Endothelial cell of umbilical vein (primary cell): ENCODE measurements around the gene CHRNA10. TPM values are rescaled to one million over a fixed set of nuclear protein-coding genes. Genes with fewer than 3 reads are reported as not detected.

ENCODE experiments used
- BruUV-seq: library from RNA; stranded (reverse); fragments of 400-500 nt; replicated peaks from 2 replicates; lab custom pipeline; 2021; lab: Mats Ljungman, UMichigan
- CTCF ChIA-PET: fragments of 300-600, 350-600 bp; sonication (Branson Sonifier 250); formaldehyde crosslinking; loops from one replicate; lab custom pipeline; 2021; ENCODE audit warnings: antibody characterized with exemption, inconsistent platforms; lab: Charles Lee
- POLR2A ChIA-PET: fragments of 300-600, 350-600 bp; sonication (Branson Sonifier 250); formaldehyde crosslinking; loops from one replicate; lab custom pipeline; 2021; ENCODE audit warnings: antibody characterized with exemption, inconsistent platforms; lab: Charles Lee
- DNase-seq: peaks from one replicate; pipeline ENCODE4 v3.0.0-alpha.2; 2011; ENCODE audit warnings: low read depth, low spot score
- FAIRE-seq: peaks from 2 replicates; lab custom pipeline; 2011; peaks lifted over from hg19 to GRCh38; lab: Jason Lieb, UNC
- H2AFZ ChIP-seq: 2 replicates; pipeline ENCODE4 v1.6.0; 2012; ENCODE audit warnings: low read depth, low read length, control low read depth, inconsistent platforms
- H3K27ac ChIP-seq: 2 replicates; pipeline ENCODE4 v1.5.1; 2011; ENCODE audit warnings: low read depth, mild to moderate bottlenecking, control low read depth, low read length, moderate library complexity; ENCODE audit not compliant: insufficient read depth
- H3K27me3 ChIP-seq, 2 experiments: 2 replicates each; pipeline versions ENCODE4 v1.6.0 to v1.6.1; 2011; ENCODE audit warnings: low read length in 2 of 2, mixed read lengths in 1 of 2; ENCODE audit not compliant: control insufficient read depth in 2 of 2, insufficient read depth in 2 of 2
- H3K36me3 ChIP-seq, 2 experiments: 2 replicates in 1 of 2; 3 replicates in 1 of 2; pipeline ENCODE4 v1.5.1; 2011; ENCODE audit warnings: low read length in 2 of 2, mild to moderate bottlenecking in 1 of 2, moderate library complexity in 1 of 2; ENCODE audit not compliant: control insufficient read depth in 2 of 2, insufficient read depth in 2 of 2; ENCODE audit errors: extremely low read depth in 1 of 2
- H3K4me1 ChIP-seq: 3 replicates; pipeline ENCODE4 v1.5.1; 2011; ENCODE audit warnings: mild to moderate bottlenecking, low read length; ENCODE audit not compliant: control insufficient read depth, insufficient read depth; ENCODE audit errors: extremely low read depth
- H3K4me2 ChIP-seq: 2 replicates; pipeline ENCODE4 v1.6.1; 2011; ENCODE audit warnings: low read length, control low read depth, mixed read lengths; ENCODE audit not compliant: insufficient read depth
- H3K4me3 ChIP-seq, 3 experiments: fragments of 200-600 bp in 1 of 3; sonication (generic), shearing (Covaris generic) in 1 of 3; replicated peaks in 1 of 3; 2 replicates each; pipeline ENCODE4 v1.5.1; 2011 to 2016; ENCODE audit warnings: control low read depth in 3 of 3, low read length in 3 of 3, mild to moderate bottlenecking in 2 of 3, inconsistent platforms in 1 of 3, low read depth in 1 of 3, moderate library complexity in 1 of 3; ENCODE audit not compliant: insufficient read depth in 1 of 3
- H3K79me2 ChIP-seq: 2 replicates; pipeline ENCODE4 v1.6.0; 2012; ENCODE audit warnings: low read length, inconsistent platforms; ENCODE audit not compliant: control insufficient read depth, insufficient read depth
- H3K9ac ChIP-seq: replicated peaks from 2 replicates; pipeline ENCODE3; 2011; ENCODE audit warnings: low read length, control low read depth; ENCODE audit not compliant: insufficient read depth; ENCODE audit errors: extremely low read depth
- H3K9me1 ChIP-seq: replicated peaks from 3 replicates; pipeline ENCODE4 v1.6.0; 2011; ENCODE audit warnings: mild to moderate bottlenecking, low read length; ENCODE audit not compliant: control insufficient read depth, insufficient read depth; ENCODE audit errors: extremely low read depth
- H3K9me3 ChIP-seq: replicated peaks from 2 replicates; pipeline ENCODE4 v1.5.1; 2012; ENCODE audit warnings: low read length, inconsistent platforms; ENCODE audit not compliant: control insufficient read depth, insufficient read depth
- H4K20me1 ChIP-seq: replicated peaks from 2 replicates; pipeline ENCODE3; 2011; ENCODE audit warnings: mild to moderate bottlenecking, low read length; ENCODE audit not compliant: control insufficient read depth, insufficient read depth; ENCODE audit errors: extremely low read depth
- CTCF ChIP-seq, 2 donors: IDR thresholded peaks; 1 replicate in 1 of 2; 2 replicates in 1 of 2; pipeline ENCODE4 v1.5.1; 2011; ENCODE audit warnings: low read length in 2 of 2, mild to moderate bottlenecking in 2 of 2, moderate library complexity in 2 of 2, control low read depth in 1 of 2, inconsistent platforms in 1 of 2, low read depth in 1 of 2; ENCODE audit not compliant: insufficient read depth in 1 of 2; ENCODE audit errors: extremely low read depth in 1 of 2
- EZH2 ChIP-seq: IDR thresholded peaks from 2 replicates; pipeline ENCODE4 v1.6.1; 2012; ENCODE audit warnings: borderline replicate concordance, low read depth, mild to moderate bottlenecking, moderate library complexity, low read length, inconsistent platforms; ENCODE audit not compliant: severe bottlenecking
- FOS ChIP-seq: IDR thresholded peaks from 2 replicates; pipeline ENCODE4 v1.6.1; 2011; ENCODE audit warnings: mild to moderate bottlenecking, low read length, moderate library complexity, borderline replicate concordance; ENCODE audit not compliant: insufficient read depth
- GATA2 ChIP-seq: IDR thresholded peaks from 2 replicates; pipeline ENCODE4 v1.7.0; 2011; ENCODE audit warnings: low read depth, mild to moderate bottlenecking, moderate library complexity, mixed read lengths, low read length; ENCODE audit not compliant: insufficient read length, insufficient read depth
- JUN ChIP-seq: IDR thresholded peaks from 2 replicates; pipeline ENCODE4 v1.6.1; 2011; ENCODE audit warnings: borderline replicate concordance, low read depth; ENCODE audit not compliant: insufficient read length, insufficient read depth
- MAX ChIP-seq: IDR thresholded peaks from 2 replicates; pipeline ENCODE4 v1.6.1; 2011; ENCODE audit not compliant: insufficient read depth, insufficient read length
- MYC ChIP-seq: IDR thresholded peaks from one replicate; pipeline ENCODE4 v1.6.1; 2011; ENCODE audit warnings: mild to moderate bottlenecking, low read depth, low read length
- POLR2A ChIP-seq: IDR thresholded peaks from 2 replicates; pipeline ENCODE4 v1.6.1; 2012; ENCODE audit warnings: low read depth, mild to moderate bottlenecking, control low read depth, low read length
- POLR2AphosphoS5 ChIP-seq: IDR thresholded peaks from 2 replicates; pipeline ENCODE4 v1.6.1; 2012; ENCODE audit warnings: low read depth, mild to moderate bottlenecking, control low read depth, low read length, moderate library complexity; ENCODE audit not compliant: insufficient read depth
- dilution Hi-C: fragments of 300-500 bp; cut with MboI; formaldehyde crosslinking; loops from one replicate; pipeline ENCODE4 v1.15.0; 2019; ENCODE audit warnings: low sequenced_read_pairs; ENCODE audit not compliant: extremely low pct_ligation_motif_present
- intact Hi-C: fragments of 100-400 bp; cut with micrococcal nuclease; formaldehyde crosslinking; loops from one replicate; pipeline ENCODE4 v1.10.0; 2022
- polyA plus RNA-seq, 4 experiments: library from polyadenylated mRNA; depleted of rRNA in 3 of 4; stranded (reverse) in 3 of 4; unstranded in 1 of 4; fragments of >200 nt; gene quantifications; 2 replicates each; pipeline versions ENCODE4 v1.2.1 to v1.2.3, GENCODE V29; 2011 to 2012; ENCODE audit warnings: missing spikeins in 1 of 4
- total RNA-seq: library from RNA; stranded (reverse); gene quantifications from 2 replicates; pipeline ENCODE4 v1.2.3, GENCODE V29; 2021

The CHRNA10 gene
- total and polyA plus RNA-seq, 2 donors (not counting 3 experiments of a cell fraction or from before 2014, with no cell fraction given) = 1.1 to 1.8 TPM

GRCh38 chr11:3683039-3683438 is 11.9 kb upstream of the CHRNA10 start:
- Histone ChIP-seq H3K4me1 (no peaks in the 10 kb centered on the region), H3K9me3 (no peaks in the 10 kb centered on the region), H3K27me3 (no peaks in the 10 kb centered on the region), H3K9ac (no peak overlapping the region), H3K27ac (no peak overlapping the region), H2AFZ (no peak overlapping the region), H3K36me3 (peaks cover 34 to 38% of the 10 kb centered on the region in 2 experiments), H3K79me2 (no peaks in the 10 kb centered on the region), H3K4me2 (no peak overlapping the region), H4K20me1 (no peaks in the 10 kb centered on the region), H3K4me3 (no peak overlapping the region), H3K9me1 (no peaks in the 10 kb centered on the region)
- no peak for DNase-seq
- POLR2A ChIA-PET = interaction anchor here (0.6 kb wide), 1 partner anchor 9 kb away, joined by 3 read pairs; no protein-coding TSS in a partner anchor
- TF ChIP-seq CTCF (IDR thresholded peaks at IDR 0.05; ENCODE audit: extremely low read depth in 1 of 2, insufficient read depth in 1 of 2, low read depth in 1 of 2, low read length in 2 of 2) (no peak), FOS (no peak), JUN (no peak), GATA2 (no peak), EZH2 (no peak), POLR2AphosphoS5 (no peak), MYC (no peak), POLR2A (no peak), MAX (no peak)
- dilution Hi-C loops = no loop called here
- intact Hi-C loops = no loop called here
- BruUV-seq = no TSS peak
- CTCF ChIA-PET = no interaction called here
- no peak for FAIRE-seq
